Immature natural killer cell (primary cell): ENCODE data around the gene EFHD1. TPM values are rescaled to one million over a fixed set of nuclear protein-coding genes. Genes with fewer than 3 reads are reported as not detected.

Experiments used
- DNase-seq, 3 donors: peaks; one replicate each; pipeline ENCODE4 v3.0.0; 2022; ENCODE audit warnings: mixed read lengths in 1 of 3
- H3K27ac Mint-ChIP-seq, 6 donors: one replicate each; pipeline ENCODE4 v1.8.0; 2020; ENCODE audit warnings: mixed read lengths in 6 of 6, mild to moderate bottlenecking in 5 of 6, inconsistent platforms in 4 of 6, moderate library complexity in 3 of 6
- H3K27me3 Mint-ChIP-seq, 3 donors: one replicate each; pipeline ENCODE4 v1.8.0; 2020 to 2021; ENCODE audit warnings: low read depth in 3 of 3, mild to moderate bottlenecking in 3 of 3, mixed read lengths in 3 of 3, moderate library complexity in 3 of 3, inconsistent platforms in 1 of 3
- H3K36me3 Mint-ChIP-seq, 3 donors: one replicate each; pipeline ENCODE4 v1.8.0; 2020; ENCODE audit warnings: mixed read lengths in 3 of 3, inconsistent platforms in 2 of 3, mild to moderate bottlenecking in 2 of 3
- H3K4me1 Mint-ChIP-seq, 2 donors: one replicate each; pipeline ENCODE4 v1.8.0; 2020; ENCODE audit warnings: inconsistent platforms in 2 of 2, mild to moderate bottlenecking in 2 of 2, mixed read lengths in 2 of 2, moderate library complexity in 1 of 2
- H3K4me3 Mint-ChIP-seq, 5 donors: one replicate each; pipeline ENCODE4 v1.8.0; 2020; ENCODE audit warnings: mild to moderate bottlenecking in 5 of 5, mixed read lengths in 5 of 5, inconsistent platforms in 3 of 5, moderate library complexity in 3 of 5
- H3K9me3 Mint-ChIP-seq, 6 donors: one replicate each; pipeline ENCODE4 v1.8.0; 2020; ENCODE audit warnings: mild to moderate bottlenecking in 6 of 6, mixed read lengths in 6 of 6, inconsistent platforms in 4 of 6, moderate library complexity in 3 of 6
- polyA plus RNA-seq, 3 donors: library from polyadenylated mRNA; unstranded; fragments of 300-500 nt; fragmentation: Illumina TruSeq; gene quantifications; one replicate each; pipeline ENCODE4 v1.2.3, GENCODE V29; 2021

EFHD1 gene
- polyA plus RNA-seq, 3 donors from 2014 or later: 0.71 TPM; not detected in 2

- DNase-seq: no peak
- Mint-ChIP-seq H3K4me1 (no peaks in the 10 kb centered on the region), H3K36me3 (no peaks in the 10 kb centered on the region), H3K27me3 (peaks cover 2 to 6% (median 3%) of the 10 kb centered on the region in 3 donors), H3K27ac (no peak overlapping the region), H3K9me3 (no peaks in the 10 kb centered on the region), H3K4me3 (no peak overlapping the region)
These were observed 13.3 kb downstream of the EFHD1 start for GRCh38 chr2:232646726-232647125.

GRCh38 chr2:232647261-232647660, 13.9 kb downstream of the EFHD1 start:
- Mint-ChIP-seq H3K4me3 (no peak overlapping the region), H3K27me3 (peaks cover 2 to 6% (median 3%) of the 10 kb centered on the region in 3 donors), H3K36me3 (no peaks in the 10 kb centered on the region), H3K9me3 (no peaks in the 10 kb centered on the region), H3K4me1 (no peaks in the 10 kb centered on the region), H3K27ac (no peak overlapping the region)
- no peak for DNase-seq

GRCh38 chr2:232649033-232649432, 15.6 kb downstream of the EFHD1 start:
- Mint-ChIP-seq H3K4me3 (no peak overlapping the region), H3K9me3 (no peaks in the 10 kb centered on the region), H3K27me3 (peaks cover 2 to 5% (median 2%) of the 10 kb centered on the region in 3 donors), H3K4me1 (no peaks in the 10 kb centered on the region), H3K27ac (no peak overlapping the region), H3K36me3 (no peaks in the 10 kb centered on the region)
- DNase-seq: no peak

- peaks cover 2 to 3% (median 2%) of the 10 kb centered on the region in 3 donors for H3K27me3 Mint-ChIP-seq
- no peaks in the 10 kb centered on the region for H3K4me1 Mint-ChIP-seq
- no peaks in the 10 kb centered on the region for H3K36me3 Mint-ChIP-seq
- peaks cover 0 to 2% (median 0%) of the 10 kb centered on the region in 6 donors for H3K9me3 Mint-ChIP-seq
- H3K27ac Mint-ChIP-seq: no peak overlapping the region
- DNase-seq: no peak
- H3K4me3 Mint-ChIP-seq: no peak overlapping the region
These were observed 19.1 kb downstream of the EFHD1 start for GRCh38 chr2:232652505-232652851.

GRCh38 chr2:232653441-232653840, 20.0 kb downstream of the EFHD1 start:
- no peaks in the 10 kb centered on the region for H3K4me1 Mint-ChIP-seq
- peaks cover 0 to 2% (median 0%) of the 10 kb centered on the region in 3 donors for H3K27me3 Mint-ChIP-seq
- H3K36me3 Mint-ChIP-seq: no peaks in the 10 kb centered on the region
- H3K9me3 Mint-ChIP-seq: peaks cover 0 to 2% (median 0%) of the 10 kb centered on the region in 6 donors
- no peak overlapping the region for H3K4me3 Mint-ChIP-seq
- no peak overlapping the region for H3K27ac Mint-ChIP-seq
- DNase-seq: no peak

GRCh38 chr2:232655392-232655791, 22.0 kb downstream of the EFHD1 start:
- no peak for DNase-seq
- no peak overlapping the region for H3K27ac Mint-ChIP-seq

GRCh38 chr2:232658217-232658785, 24.9 kb downstream of the EFHD1 start:
- peaks cover 1 to 2% (median 1%) of the 10 kb centered on the region in 3 donors for H3K27me3 Mint-ChIP-seq

More at GRCh38 chr2:232655392-232655791, 22.0 kb downstream of the EFHD1 start:
- H3K9me3 Mint-ChIP-seq: peaks cover 0 to 2% (median 0%) of the 10 kb centered on the region in 6 donors
- no peaks in the 10 kb centered on the region for H3K4me1 Mint-ChIP-seq
- peaks cover 1 to 2% (median 1%) of the 10 kb centered on the region in 3 donors for H3K27me3 Mint-ChIP-seq
- no peaks in the 10 kb centered on the region for H3K36me3 Mint-ChIP-seq
- no peak overlapping the region for H3K4me3 Mint-ChIP-seq

GRCh38 chr2:232659359-232659758, 26.0 kb downstream of the EFHD1 start:
- H3K27ac Mint-ChIP-seq: no peak overlapping the region
- H3K36me3 Mint-ChIP-seq: no peaks in the 10 kb centered on the region

More at GRCh38 chr2:232658217-232658785, 24.9 kb downstream of the EFHD1 start:
- Mint-ChIP-seq H3K27ac (no peak overlapping the region), H3K36me3 (no peaks in the 10 kb centered on the region), H3K9me3 (peaks cover 0 to 2% (median 0%) of the 10 kb centered on the region in 6 donors), H3K4me1 (no peaks in the 10 kb centered on the region), H3K4me3 (no peak overlapping the region)
- no peak for DNase-seq

GRCh38 chr2:232662486-232663260, 29.3 kb downstream of the EFHD1 start:
- Mint-ChIP-seq H3K27me3 (peaks cover 0 to 3% (median 1%) of the 10 kb centered on the region in 3 donors), H3K27ac (no peak overlapping the region), H3K4me3 (no peak overlapping the region), H3K4me1 (no peaks in the 10 kb centered on the region), H3K9me3 (no peaks in the 10 kb centered on the region), H3K36me3 (no peaks in the 10 kb centered on the region)
- DNase-seq: no peak

More at GRCh38 chr2:232659359-232659758, 26.0 kb downstream of the EFHD1 start:
- Mint-ChIP-seq H3K27me3 (peaks cover 1 to 3% (median 2%) of the 10 kb centered on the region in 3 donors), H3K4me1 (no peaks in the 10 kb centered on the region), H3K4me3 (no peak overlapping the region), H3K9me3 (peaks cover 0 to 2% (median 0%) of the 10 kb centered on the region in 6 donors)
- no peak for DNase-seq

- H3K27ac Mint-ChIP-seq: no peak overlapping the region
- peaks cover 0 to 4% (median 0%) of the 10 kb centered on the region in 3 donors for H3K36me3 Mint-ChIP-seq
- no peaks in the 10 kb centered on the region for H3K4me1 Mint-ChIP-seq
- no peak overlapping the region for H3K4me3 Mint-ChIP-seq
- DNase-seq: no peak
- H3K9me3 Mint-ChIP-seq: no peaks in the 10 kb centered on the region
- peaks cover 2 to 3% (median 2%) of the 10 kb centered on the region in 3 donors for H3K27me3 Mint-ChIP-seq
These were observed 32.8 kb downstream of the EFHD1 start for GRCh38 chr2:232666051-232666805.

- H3K36me3 Mint-ChIP-seq: peaks cover 0 to 4% (median 0%) of the 10 kb centered on the region in 3 donors
- peaks cover 2 to 3% (median 2%) of the 10 kb centered on the region in 3 donors for H3K27me3 Mint-ChIP-seq
- H3K4me3 Mint-ChIP-seq: no peak overlapping the region
- no peak for DNase-seq
- H3K4me1 Mint-ChIP-seq: no peaks in the 10 kb centered on the region
- H3K9me3 Mint-ChIP-seq: no peaks in the 10 kb centered on the region
- H3K27ac Mint-ChIP-seq: no peak overlapping the region
These were observed 34.7 kb downstream of the EFHD1 start for GRCh38 chr2:232667989-232668583.

GRCh38 chr2:232668805-232669444, 35.5 kb downstream of the EFHD1 start:
- H3K4me1 Mint-ChIP-seq: no peaks in the 10 kb centered on the region
- H3K36me3 Mint-ChIP-seq: peaks cover 0 to 4% (median 0%) of the 10 kb centered on the region in 3 donors
- no peak overlapping the region for H3K4me3 Mint-ChIP-seq
- no peaks in the 10 kb centered on the region for H3K9me3 Mint-ChIP-seq
- DNase-seq: no peak
- H3K27me3 Mint-ChIP-seq: peaks cover 0 to 3% (median 3%) of the 10 kb centered on the region in 3 donors
- H3K27ac Mint-ChIP-seq: no peak overlapping the region

- DNase-seq: no peak
- H3K27ac Mint-ChIP-seq: no peak overlapping the region
- peaks cover 0 to 4% (median 0%) of the 10 kb centered on the region in 3 donors for H3K36me3 Mint-ChIP-seq
These were observed 39.2 kb downstream of the EFHD1 start for GRCh38 chr2:232672588-232672987.

More at GRCh38 chr2:232672588-232672987, 39.2 kb downstream of the EFHD1 start:
- H3K4me3 Mint-ChIP-seq: no peak overlapping the region
- peaks cover 0 to 6% (median 3%) of the 10 kb centered on the region in 3 donors for H3K27me3 Mint-ChIP-seq
- peaks cover 3 to 8% of the 10 kb centered on the region in 2 donors for H3K4me1 Mint-ChIP-seq
- no peaks in the 10 kb centered on the region for H3K9me3 Mint-ChIP-seq
